HG02763 (cell line): ENCODE results near the gene PHC2.

Source experiments
- ATAC-seq: cut with Tn5 transposase; IDR thresholded peaks from one replicate; pipeline ENCODE4 v1.9.1; 2021; ENCODE audit warnings: mild to moderate bottlenecking, moderate library complexity; ENCODE audit not compliant: unreplicated experiment

The PHC2 gene

DNA sequence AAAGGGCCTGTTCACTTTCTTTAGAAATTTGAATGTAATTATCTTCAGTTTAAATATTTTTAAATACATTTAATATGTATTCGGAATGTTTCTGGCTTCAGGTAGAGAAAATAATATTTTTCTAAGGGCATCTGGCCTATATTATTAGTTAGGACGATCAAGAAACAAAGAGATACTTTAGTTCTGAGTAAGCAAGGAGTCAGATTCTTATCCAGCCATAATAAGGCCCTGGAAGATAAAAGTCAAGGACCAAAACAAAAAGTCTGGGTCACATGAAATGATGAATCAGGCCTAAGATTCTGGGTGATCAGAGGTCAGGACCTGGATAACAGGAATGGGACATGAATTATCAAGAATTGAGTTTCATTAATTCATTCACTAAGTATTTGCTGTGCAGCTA lies 6.3 kb downstream of the PHC2 start:
- ATAC-seq = no peak

DNA sequence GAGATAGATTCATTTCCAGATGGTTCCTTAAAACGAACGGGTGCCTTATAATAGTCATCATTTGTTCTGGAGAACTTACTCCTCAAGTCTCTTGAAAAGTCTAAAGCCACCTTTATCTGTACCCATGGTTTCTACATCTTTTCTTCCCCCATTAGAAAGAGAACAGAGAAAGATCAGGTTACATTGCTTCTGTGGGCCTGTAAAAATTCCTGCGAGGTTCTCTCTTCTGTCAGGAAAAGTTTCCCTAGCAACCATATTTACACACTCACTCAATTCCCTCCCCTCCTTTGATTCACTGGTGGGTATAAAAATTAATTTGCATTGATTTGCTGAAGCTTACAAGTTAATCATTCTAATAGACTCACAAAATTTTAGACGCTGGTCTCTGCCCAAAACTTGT lies 6.7 kb downstream of the PHC2 start:
- ATAC-seq = no peak

DNA sequence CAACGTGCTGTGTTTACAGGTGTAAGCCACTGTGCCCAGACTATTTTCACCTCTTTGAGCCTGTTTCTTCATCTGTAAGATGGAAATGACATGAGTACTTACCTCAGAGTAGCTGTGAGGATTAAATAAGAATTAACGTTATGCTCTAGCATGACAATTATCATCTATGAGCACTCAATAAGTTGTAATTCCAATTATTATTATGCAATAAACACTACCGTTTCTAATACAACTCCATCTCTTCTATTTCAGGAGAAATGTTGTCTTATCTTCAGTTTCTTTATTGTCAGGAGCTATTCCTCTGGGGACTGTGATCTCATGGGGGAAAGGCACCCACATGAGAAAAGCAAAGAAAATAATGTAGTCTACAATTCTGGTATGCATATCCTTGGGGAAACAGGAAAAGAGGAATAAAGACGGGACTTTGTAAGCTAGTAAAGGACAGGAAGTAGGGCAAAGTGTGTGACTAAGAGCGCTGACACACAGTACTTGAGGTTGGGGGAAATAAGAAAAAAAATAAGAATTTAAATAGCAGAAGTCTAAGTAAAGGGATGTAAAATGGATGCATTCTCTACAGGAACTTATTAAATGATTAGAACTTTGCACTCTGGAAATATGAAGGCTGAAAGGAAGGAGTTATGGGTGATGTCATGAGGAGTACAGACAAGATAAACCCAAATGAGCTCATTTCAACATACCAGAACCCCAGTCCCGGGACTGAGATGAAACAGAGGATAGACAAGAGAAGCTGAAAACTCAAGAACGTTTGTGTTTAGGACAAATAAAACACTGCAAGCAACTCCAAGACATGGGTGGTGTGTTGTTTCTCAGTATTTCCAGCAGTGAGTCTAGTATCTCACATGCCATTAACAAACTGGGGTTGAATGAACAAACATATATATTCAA lies 9.8 kb downstream of the PHC2 start:
- ATAC-seq = no peak

DNA sequence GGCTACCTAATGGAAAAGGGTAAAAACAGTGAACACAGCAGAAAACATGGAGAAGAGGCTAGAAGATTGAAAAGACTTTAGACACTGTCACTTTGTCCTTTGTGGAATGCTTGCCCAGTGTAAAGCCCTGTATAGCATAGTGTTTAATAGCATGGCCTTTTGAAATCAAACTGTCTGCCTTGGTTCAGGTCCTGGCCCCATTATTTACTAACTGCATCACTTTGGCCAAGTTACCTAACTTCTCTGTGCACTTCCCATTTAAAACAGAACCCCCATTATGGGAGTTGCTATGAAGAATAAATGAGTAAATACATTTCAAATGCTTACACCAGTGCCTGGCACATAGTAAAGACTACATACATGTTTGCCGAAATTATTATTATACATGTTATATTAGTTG lies 12.1 kb downstream of the PHC2 start:
- ATAC-seq = no peak

DNA sequence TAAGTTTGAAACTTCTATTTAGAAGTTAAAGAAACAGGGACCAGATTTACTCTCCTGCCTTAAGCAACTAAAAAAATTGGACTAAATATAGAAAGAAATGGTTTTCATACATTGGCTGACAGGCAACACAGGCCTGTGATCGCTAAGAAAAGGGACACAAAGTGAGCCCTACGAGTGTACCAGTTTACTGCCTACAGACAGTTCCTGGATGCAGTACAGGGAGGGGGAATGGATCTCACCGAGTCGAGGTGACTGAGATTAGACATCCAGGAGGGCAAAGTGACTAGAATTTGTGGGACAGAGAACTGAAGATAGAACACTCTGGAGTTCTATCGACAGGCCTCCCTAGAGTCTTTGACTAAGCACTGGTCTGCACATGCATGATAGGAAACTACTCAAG lies 16.0 kb downstream of the PHC2 start:
- ATAC-seq = no peak

DNA sequence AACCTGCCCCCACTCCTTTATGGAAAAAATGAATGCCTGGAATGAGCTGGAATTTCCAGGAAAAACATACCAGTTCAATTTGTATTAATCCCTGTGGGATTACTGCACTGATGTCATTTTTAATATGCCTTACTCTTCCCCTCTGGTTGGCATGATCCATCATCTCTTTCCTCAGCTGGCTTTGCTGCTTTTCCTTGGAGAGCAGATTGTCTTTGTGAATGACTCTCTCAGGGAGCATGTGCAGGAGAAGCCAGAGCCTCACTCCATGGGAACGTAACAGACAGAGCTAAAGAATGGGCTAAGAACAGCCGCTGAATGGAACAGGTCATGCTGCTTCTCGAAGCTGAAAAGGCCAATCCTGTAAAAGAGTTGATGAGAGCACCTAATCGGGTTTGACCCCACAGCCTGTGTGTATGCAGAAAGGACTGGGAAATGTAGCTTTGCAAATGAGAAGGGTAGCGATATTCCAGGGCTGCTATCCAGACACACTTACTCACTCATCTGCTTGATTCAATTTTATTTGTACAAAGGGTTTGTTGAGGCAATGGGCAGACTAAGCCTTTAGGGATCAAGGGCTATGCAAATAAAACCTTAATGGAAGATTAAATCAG lies 20.7 kb downstream of the PHC2 start:
- ATAC-seq = no peak

DNA sequence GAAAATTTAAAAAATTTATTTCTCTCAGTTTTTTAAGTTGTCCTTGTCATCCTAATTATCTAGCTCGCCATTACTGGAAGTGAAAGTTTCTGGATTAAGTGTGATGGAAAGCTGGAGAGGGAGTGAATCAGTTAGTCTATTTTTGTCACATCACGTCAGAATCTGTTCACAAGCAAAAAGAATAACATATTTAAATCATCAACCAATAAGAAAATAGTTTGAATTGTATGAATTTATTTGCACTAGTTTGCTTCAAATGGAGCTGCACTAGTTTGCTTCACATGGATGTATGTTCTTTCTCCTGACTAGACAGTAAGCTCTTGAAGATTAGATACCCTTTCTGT lies 22.8 kb downstream of the PHC2 start:
- ATAC-seq = no peak

DNA sequence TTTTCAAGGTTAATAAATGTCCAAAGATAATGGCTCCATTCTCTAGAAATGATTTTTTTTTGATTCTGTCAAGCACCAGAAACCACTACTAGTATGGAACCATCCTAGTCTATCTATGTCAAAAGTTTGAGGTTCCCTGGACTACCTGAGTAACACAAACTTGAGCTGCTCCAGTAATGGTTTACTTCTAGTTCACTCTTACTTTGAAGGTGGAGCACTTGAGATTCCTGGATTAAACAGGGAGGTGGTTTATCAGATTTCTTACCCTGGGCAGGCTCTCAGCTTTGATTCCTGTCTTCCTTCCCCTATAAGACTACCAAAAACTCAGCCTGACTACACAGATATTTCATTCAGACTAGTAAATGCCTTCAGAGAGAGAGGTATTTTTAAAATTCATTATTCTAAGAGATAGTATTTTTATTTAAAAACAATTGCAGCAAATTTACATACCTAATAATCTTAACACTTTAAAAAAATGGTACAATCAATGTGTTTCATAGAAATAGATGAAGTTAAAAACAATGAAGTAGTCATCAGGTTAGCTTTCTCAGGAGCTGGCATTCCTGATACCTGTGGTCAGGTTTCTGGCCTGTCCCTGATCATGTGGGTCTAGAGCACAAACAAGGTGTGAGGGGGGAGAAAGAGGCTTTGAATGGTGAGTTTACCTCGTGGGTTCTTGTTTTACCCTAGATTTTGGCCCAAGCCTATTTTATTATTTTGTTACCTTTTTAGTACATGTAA lies 23.4 kb downstream of the PHC2 start:
- no peak for ATAC-seq

DNA sequence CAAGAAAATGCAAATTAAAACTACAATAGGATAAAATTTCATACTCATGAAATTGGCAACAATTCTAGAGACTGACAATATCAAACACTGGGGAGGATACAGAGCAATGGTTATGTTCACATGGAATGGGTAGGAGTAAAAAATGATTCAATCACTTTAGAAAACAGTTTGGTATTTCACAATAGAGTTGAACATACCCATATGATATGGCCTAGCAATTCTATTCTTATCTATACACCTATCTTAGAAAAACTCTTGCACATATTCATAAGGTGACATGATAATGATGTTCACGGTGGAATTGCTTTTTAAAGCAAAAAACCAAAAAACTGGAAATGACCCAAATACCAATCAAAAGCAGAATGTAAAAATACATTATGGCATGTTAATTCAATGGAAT lies 28.7 kb downstream of the PHC2 start:
- ATAC-seq = no peak

DNA sequence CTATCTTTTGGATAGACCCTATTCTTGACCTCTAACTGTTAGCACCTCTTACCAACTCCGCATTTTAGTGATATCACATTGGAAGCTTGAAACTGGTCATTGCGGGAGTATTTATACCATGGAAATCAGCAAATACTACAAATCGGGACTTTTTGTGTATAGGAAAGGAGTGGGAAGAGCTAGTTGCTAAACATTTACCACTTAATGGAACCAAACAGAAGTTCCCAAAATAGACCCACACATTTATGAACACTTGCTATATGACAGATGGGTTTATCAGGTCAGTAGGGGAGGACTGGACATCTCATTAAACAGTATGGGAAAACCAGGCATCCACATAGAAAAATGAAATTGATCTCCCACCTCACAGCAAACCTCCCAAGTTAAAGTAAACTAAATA lies 29.4 kb downstream of the PHC2 start:
- ATAC-seq = no peak

DNA sequence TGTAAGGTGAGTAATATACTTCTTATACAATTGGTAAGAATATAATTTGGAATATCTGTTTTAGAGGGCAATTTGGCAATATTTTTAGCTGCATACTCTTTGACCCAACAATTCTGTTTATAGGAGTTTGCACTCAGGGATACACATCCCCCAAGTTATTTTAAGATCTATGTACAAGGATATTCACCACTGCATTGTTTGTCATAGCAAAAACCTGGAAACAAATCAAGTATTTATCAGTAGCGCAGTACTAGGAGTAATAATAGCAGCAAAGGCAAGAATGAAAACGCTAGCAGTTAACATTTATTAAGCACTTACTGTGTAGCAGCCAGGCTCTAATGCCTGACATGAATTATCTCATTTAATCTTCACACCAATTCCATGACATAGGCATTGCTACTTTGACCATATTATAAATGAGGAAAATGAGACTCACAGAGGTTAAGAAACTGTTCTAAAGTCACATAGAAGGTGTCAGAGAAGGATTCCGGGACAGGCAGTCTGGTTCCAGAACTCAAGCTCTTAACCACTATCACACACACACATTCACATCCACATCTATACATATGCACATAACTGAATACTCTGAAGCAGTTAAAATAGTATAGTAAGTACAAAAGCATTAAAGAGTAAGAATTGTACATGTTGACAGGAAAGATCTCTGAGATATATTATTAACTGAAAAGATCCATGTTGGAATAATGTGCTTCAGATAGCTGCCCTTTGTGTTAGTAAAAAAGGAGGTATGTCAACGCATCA lies 30.6 kb downstream of the PHC2 start:
- ATAC-seq = no peak

DNA sequence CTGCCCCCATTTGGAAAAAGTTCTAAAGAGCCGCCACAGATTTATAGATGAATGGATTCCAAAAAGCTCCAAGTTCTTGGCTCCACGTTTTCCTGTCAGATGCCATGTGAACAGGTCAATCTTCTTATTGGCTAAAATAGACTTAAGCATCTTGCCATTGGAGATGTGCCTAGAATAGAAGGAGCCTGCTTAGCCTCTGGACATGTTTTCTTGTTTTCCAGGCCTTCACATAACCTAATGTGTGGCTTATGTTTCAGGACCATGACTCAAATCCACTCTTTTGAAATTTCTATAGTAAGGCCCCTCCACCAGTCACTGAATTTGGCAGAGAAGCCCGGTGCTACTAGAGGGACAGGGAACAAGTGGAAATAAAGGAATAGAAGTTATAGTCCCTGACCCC lies 31.5 kb downstream of the PHC2 start:
- no peak for ATAC-seq

DNA sequence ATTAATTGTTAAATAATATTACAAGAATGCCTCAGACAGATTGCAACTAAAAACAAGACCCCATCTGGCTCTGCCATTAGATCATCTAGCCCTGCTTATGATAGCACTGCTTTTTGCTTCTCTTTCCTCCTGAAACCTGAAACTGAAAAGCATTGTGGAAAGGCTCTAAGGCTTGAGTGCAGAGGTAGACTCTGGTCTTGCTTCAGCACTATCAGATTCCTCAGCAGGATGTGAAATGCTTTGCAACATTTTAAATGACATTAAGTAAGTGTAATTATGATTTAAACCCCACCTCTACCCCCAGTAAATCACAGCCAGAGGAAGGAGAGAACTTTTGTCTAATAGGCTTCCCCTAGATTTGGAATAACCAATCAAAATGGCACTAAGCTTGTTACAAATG lies 32.9 kb downstream of the PHC2 start:
- no peak for ATAC-seq

DNA sequence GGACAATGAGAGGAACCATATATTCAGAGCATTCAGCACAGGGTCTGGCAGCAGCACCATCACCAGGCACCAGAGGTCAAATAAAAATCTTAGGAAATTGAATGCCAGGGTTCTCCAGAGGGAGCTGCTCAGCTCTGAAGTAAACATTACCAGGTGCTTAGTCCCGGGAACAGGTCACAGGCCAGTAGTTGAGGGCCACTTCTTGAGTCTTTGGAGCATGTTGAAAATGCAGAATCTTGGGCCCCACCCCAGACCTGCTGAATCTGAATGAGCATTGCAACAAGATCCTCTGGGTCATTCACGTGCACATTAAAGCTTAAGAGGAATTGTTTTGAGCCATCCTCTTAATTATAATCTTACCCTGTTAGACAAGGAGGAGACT lies 33.8 kb downstream of the PHC2 start:
- ATAC-seq = no peak

DNA sequence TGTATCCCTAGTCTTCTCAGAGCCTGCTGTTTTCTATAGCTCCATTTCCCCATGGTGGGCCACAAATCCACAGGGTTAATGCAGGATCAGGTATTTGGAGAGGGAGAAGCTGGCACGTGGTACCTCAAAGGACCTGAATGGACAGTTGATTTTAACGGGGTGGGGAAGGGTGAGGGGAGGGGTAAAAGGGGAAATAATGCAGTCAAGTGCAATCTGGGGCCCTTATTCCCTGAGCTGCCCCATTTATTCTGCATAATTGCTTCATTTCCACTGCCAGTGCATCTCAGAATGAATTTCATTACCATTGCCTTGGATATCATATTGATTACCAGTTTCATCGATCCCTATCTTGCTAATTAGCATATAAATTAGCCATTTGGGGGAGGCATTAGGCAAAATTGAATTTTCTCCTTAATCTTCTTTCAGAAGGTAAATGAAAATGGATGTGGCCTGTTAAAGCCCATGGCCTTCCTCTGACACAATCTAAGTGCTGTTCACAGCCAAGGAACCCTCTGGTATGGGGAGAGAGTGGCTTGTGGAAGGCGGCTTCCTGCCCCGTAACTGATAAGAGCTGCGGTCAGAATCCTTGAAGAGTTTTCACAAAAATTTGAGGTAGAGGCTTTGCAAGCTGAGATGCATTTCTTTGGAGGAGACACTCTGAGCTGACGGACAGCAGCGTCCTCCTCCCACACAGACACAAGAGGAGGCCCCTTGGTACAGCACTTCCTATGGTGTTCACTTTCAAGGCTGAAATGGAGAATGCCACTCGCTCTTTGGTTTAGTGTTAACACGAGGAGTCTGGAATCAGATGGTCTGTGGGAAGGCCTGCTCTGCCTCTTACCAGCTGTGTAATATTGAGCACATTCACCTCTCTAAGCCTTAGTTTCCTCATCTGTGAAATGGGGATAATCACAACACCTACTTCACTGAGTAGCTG lies 34.4 kb downstream of the PHC2 start:
- no peak for ATAC-seq

DNA sequence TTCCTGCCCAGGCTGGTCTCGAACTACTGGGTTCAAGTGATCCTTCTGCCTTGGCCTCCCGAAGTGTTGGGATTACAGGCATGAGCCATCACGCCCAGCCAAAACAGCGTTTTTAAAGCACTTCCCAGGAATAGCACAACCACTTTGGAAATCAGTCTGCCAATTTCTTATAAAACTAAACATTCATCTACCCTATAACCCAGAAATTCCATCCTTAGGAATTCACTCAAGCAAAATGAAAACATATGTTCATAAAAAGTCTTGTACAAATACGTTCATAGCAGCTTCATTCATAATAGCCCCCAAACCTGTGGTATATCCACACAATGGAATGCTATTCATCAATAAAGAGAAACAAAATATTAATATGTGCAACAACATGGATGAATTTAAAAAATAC lies 36.1 kb downstream of the PHC2 start:
- ATAC-seq = no peak

DNA sequence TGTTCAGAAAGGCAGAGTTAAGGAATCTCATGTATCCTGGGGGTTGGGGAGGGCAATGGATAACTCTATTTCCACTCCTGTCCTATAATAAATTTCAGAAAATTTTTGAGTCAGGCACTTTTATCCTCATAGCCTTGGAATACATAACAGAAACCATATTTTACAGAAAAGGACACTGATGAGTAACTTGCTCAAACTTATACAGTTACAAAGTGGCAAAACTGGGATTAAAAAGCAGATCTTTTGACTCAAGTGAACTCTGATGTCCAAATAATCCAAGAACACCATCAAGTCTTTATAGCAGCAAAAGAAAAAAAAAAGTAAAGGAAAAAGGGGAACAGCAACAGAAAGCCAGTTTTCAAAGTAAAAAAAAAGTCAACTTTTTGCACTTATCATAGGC lies 36.9 kb downstream of the PHC2 start:
- ATAC-seq = no peak

DNA sequence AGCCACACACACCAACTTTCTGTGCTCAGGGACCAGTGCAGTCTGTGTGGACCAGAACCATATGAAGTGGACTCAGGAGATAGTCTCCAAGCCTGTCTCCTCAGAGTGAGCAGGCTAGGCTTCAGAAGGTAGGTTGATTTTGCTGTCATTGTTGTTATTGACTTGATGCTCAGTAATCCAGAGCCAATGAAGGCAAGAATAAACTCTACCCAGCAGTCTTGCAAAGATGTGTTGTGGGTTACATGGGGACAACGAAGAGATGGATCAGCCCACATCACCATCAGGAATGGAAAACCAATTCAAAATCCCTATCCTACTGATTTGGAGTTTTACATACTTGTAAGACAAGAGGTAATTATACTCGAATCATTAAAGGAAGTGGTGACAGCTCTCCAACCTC lies 37.4 kb downstream of the PHC2 start:
- no peak for ATAC-seq

DNA sequence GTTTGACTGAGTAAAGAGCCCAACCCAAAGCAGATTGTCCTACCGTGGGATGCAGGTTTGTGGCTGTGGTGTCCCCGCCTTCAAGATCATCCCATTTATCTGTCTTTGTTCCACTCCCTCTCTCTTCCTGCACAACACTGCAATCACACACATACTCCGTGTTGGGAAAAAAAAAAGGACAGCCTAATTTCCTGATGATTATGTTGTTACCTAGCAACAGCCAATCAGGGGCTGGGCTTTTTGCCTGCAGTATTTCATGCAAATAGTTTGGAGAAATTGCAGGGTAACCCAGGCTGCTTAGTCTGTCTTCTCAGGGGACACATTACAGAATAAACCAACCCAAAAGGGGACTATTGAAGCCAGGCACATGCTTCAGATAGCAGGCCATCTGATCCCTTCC lies 38.3 kb downstream of the PHC2 start:
- no peak for ATAC-seq

DNA sequence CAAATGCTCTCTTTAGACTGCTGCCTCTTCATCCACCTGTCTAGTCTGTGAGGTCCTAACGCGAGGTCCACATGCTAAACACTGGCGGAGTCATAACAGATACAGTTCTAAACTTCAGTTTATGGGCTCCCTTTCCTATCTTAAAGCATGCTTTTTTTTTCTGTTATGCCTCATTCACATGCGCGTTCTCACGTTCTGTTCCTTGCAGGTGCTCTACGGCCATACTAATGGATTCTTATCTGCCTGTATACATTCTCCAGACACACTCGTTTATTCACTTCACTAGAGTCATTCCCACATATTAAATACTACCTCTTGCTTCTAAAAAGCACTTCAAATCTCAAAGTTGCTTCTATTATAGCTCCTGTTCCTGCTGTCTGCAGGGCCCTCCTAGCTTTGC lies 38.7 kb downstream of the PHC2 start:
- no peak for ATAC-seq
